Measurements from ENCODE around the gene SAMD10. TPM values are rescaled to one million over a fixed set of nuclear protein-coding genes. Genes with fewer than 3 reads are reported as not detected.

The SAMD10 gene
- total and polyA plus RNA-seq, 2 donors (not counting 1 experiment from before 2014, with no cell fraction given), result 0.37 to 0.99 TPM

GRCh38 chr20:63945921-63946920 lies 33.2 kb downstream of the SAMD10 start:
- peaks cover 37% of the 10 kb centered on the region for H3K79me2 ChIP-seq (ENCODE audit: control insufficient read depth, insufficient read depth, low read length)
- no peak overlapping the region for H3K4me2 ChIP-seq (ENCODE audit: extremely low read depth, insufficient read depth, low read length)
- H3K9ac ChIP-seq (ENCODE audit: insufficient read depth, low read length), result no peak overlapping the region
- H3K36me3 ChIP-seq (ENCODE audit: control insufficient read depth, insufficient read depth, low read length), result peaks cover 25% of the 10 kb centered on the region
- no peaks in the 10 kb centered on the region for H3K9me3 ChIP-seq (ENCODE audit: control insufficient read depth, insufficient read depth, low read depth, low read length)
- no peak for DNase-seq (ENCODE audit: low read depth in 2 of 2)
- H3K4me3 ChIP-seq (replicated peaks in 1 of 4; ENCODE audit: control extremely low read depth in 1 of 4, insufficient read depth in 1 of 4, low read depth in 3 of 4, low read length in 4 of 4), result no peak overlapping the region
- H3K27me3 ChIP-seq (ENCODE audit: control insufficient read depth, insufficient read depth, low read length), result no peaks in the 10 kb centered on the region
- H4K20me1 ChIP-seq (ENCODE audit: control insufficient read depth, extremely low read depth, insufficient read depth, low read length), result no peaks in the 10 kb centered on the region
- peaks cover 26% of the 10 kb centered on the region for H3K4me1 ChIP-seq (ENCODE audit: control insufficient read depth, extremely low read depth, insufficient read depth, low read length)
- no peak overlapping the region for H3K27ac ChIP-seq (ENCODE audit: insufficient read depth, low read length)
- no peak overlapping the region for H2AFZ ChIP-seq (ENCODE audit: low read length)
- TF ChIP-seq EZH2 (IDR thresholded peaks at IDR 0.05; ENCODE audit: low read length, missing control alignments) (no peak), CTCF (conservative IDR thresholded peaks at IDR 0.05 in 1 of 2, IDR thresholded peaks at IDR 0.05 in 1 of 2; ENCODE audit: low read depth in 1 of 2, low read length in 2 of 2) (no peak)

DNA sequence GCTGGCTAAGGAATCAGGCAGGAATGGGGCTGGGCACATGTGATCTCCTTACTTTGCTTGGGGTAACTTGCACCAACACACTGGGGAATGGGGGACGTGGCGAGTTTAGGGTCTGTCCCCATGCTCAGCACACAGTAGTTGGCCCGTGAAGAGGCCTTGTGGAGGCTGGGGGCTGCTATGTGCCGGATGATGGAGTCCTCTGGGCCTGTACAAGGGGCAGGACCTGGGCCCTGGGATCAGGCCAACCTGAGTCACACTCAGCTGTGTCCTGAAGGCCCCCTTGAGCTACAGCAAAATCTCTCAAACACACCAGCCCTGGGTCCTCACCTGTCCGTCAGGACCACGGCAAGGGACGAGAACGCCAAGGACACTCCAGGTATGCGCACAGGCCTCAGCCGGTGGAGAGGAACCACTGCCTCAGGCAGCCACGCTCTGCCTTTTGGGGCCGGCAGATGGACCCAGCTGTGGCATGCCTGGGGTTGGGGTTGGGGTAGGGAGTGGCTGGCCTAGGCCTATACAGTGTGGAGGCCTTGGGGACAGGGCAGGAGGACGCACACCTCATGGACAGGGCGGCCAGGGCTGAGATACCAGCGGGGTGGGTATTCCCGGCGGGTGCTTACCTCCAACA lies 34.3 kb downstream of the SAMD10 start:
- H3K9me3 ChIP-seq (ENCODE audit: control insufficient read depth, insufficient read depth, low read depth, low read length), result no peaks in the 10 kb centered on the region
- H3K4me1 ChIP-seq (ENCODE audit: control insufficient read depth, extremely low read depth, insufficient read depth, low read length), result peaks cover 16% of the 10 kb centered on the region
- no peak overlapping the region for H3K4me3 ChIP-seq (replicated peaks in 1 of 4; ENCODE audit: control extremely low read depth in 1 of 4, insufficient read depth in 1 of 4, low read depth in 3 of 4, low read length in 4 of 4)
- H3K79me2 ChIP-seq (ENCODE audit: control insufficient read depth, insufficient read depth, low read length), result peaks cover 28% of the 10 kb centered on the region
- no peaks in the 10 kb centered on the region for H4K20me1 ChIP-seq (ENCODE audit: control insufficient read depth, extremely low read depth, insufficient read depth, low read length)
- no peak for DNase-seq (ENCODE audit: low read depth in 2 of 2)
- H3K9ac ChIP-seq (ENCODE audit: insufficient read depth, low read length), result no peak overlapping the region
- no peak for TF ChIP-seq EZH2 (IDR thresholded peaks at IDR 0.05; ENCODE audit: low read length, missing control alignments)
- TF ChIP-seq CTCF (conservative IDR thresholded peaks at IDR 0.05 in 1 of 2, IDR thresholded peaks at IDR 0.05 in 1 of 2; ENCODE audit: low read depth in 1 of 2, low read length in 2 of 2), result no peak
- H3K27ac ChIP-seq (ENCODE audit: insufficient read depth, low read length), result no peak overlapping the region
- H3K27me3 ChIP-seq (ENCODE audit: control insufficient read depth, insufficient read depth, low read length), result no peaks in the 10 kb centered on the region
- H3K4me2 ChIP-seq (ENCODE audit: extremely low read depth, insufficient read depth, low read length), result no peak overlapping the region
- H3K36me3 ChIP-seq (ENCODE audit: control insufficient read depth, insufficient read depth, low read length), result peaks cover 34% of the 10 kb centered on the region
- H2AFZ ChIP-seq (ENCODE audit: low read length), result no peak overlapping the region

Measured in fibroblast of lung (primary cell).